Activated naive CD4-positive, alpha-beta T cell treated with anti-CD3 and anti-CD28 coated beads, Interleukin-2, amount 10 ng/mL, durations not matched to agents 7 days and 5 days (primary cell): Measurements from ENCODE around the gene ALG10.
A peak's percentile ranks its signal among the peaks of the same experiment; 100 is the strongest.
"Not testable (repeated sequence)": the region's sequence is repeated elsewhere in the genome, so short reads cannot be mapped to it uniquely, and the experiment has no call there.

ENCODE experiments used
- CTCF ChIA-PET: fragments of 350-600 bp; sonication (Branson Sonifier 250); formaldehyde crosslinking; loops from one replicate; lab custom pipeline; 2021; ENCODE audit warnings: antibody characterized with exemption; lab: Charles Lee
- DNase-seq: peaks from one replicate; pipeline ENCODE4 v3.0.0-alpha.2; 2020
- H3K27ac Mint-ChIP-seq: one replicate; pipeline ENCODE4 v1.8.0; 2021; ENCODE audit warnings: mild to moderate bottlenecking, moderate library complexity, mixed read lengths
- H3K27me3 Mint-ChIP-seq: one replicate; pipeline ENCODE4 v1.8.0; 2021; ENCODE audit warnings: mild to moderate bottlenecking, mixed read lengths
- H3K36me3 Mint-ChIP-seq: one replicate; pipeline ENCODE4 v1.8.0; 2021; ENCODE audit warnings: mixed read lengths
- H3K4me1 Mint-ChIP-seq: one replicate; pipeline ENCODE4 v1.8.0; 2021; ENCODE audit warnings: mixed read lengths
- H3K4me3 Mint-ChIP-seq: one replicate; pipeline ENCODE4 v1.8.0; 2021; ENCODE audit warnings: mild to moderate bottlenecking, moderate library complexity, mixed read lengths
- H3K9me3 Mint-ChIP-seq: one replicate; pipeline ENCODE4 v1.8.0; 2021; ENCODE audit warnings: mixed read lengths

Gene ALG10

DNA sequence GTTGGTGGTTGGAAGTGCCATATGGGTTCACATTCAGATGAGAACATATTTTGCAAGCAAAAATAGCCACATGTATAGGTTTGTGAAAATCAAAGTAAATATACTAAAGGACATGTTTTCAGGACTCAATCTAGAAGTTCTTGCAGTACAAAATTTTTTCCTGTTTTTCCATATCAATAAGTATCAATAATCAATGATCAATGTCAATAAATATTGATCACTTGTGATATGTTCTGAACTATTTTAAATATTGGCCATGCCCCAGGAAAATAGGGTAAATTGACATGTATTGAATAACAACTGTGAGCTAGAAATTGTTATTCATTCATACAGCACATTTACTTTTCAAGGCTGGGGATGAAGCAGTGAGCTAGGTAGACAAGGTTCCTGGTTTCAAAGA is 24.3 kb downstream of the ALG10 start:
- CTCF ChIA-PET, result no interaction called here
- Mint-ChIP-seq H3K4me1 (no peaks in the 10 kb centered on the region), H3K27me3 (no peaks in the 10 kb centered on the region), H3K4me3 (no peak overlapping the region), H3K36me3 (no peaks in the 10 kb centered on the region), H3K9me3 (peaks cover 4% of the 10 kb centered on the region), H3K27ac (no peak overlapping the region)
- DNase-seq, result no peak

DNA sequence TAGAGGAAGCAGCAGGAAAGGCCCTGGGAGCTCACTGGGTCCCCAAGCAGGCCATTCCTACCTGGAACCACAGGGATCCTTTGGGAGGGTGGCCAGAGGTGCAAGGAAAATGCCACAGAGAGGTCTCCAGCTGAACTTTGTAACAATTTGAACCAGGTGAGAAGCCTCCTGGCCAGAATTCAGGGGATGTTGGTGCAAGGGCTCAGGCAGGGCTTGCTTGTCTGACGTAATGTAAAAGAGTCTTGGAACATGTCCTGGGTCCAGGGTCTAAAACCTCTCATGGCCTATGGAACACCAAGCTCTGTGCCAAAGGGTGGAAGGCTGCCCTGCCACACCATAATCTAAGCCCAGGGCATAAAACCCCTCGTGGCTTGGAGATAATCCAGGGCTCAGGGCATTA is 25.6 kb downstream of the ALG10 start:
- H3K4me1 Mint-ChIP-seq, DNase-seq, H3K27me3 Mint-ChIP-seq, H3K9me3 Mint-ChIP-seq, H3K4me3 Mint-ChIP-seq, H3K36me3 Mint-ChIP-seq, H3K27ac Mint-ChIP-seq, CTCF ChIA-PET: not testable (repeated sequence)

DNA sequence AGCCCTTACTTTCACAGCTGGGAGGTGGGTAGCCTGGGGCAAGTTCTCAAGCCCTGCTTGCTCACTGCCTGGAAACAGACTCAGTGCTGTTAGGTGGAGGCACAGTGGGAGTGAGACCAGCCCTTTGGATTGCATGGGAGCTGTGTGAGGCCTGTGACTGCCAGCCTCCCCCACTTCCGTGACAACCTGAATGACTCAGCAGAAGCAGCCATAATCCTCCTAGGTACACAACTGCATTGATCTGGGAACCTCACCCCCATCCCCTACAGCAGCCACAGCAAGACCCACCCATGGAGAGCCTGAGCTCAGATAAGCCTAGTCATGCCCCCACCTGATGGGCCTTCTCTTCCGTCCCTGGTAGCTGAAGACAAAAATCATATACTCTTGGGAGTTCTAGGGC is 26.4 kb downstream of the ALG10 start:
- H3K9me3 Mint-ChIP-seq, result peaks cover 6% of the 10 kb centered on the region
- DNase-seq, result no peak
- CTCF ChIA-PET, result no interaction called here
- no peaks in the 10 kb centered on the region for H3K27me3 Mint-ChIP-seq
- H3K4me3 Mint-ChIP-seq, result no peak overlapping the region
- H3K27ac Mint-ChIP-seq, result no peak overlapping the region
- H3K4me1 Mint-ChIP-seq, result no peaks in the 10 kb centered on the region
- no peaks in the 10 kb centered on the region for H3K36me3 Mint-ChIP-seq

DNA sequence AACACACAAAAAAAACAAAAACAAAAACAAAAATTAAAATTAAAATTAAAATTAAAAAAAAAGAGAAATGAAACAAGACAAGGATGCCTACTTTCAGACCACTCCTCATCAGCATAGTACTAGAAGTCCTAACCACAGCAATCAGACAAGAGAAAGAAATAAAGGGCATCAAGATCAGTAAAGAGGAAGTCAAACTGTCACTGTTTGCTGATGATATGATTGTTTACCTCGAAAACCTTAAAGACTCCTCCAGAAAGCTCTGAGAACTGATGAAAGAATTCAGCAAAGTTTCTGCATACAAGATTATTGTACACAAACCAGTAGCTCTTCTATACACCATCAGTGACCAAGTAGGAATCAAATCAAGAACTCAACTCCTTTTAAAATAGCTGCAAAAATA is 29.2 kb downstream of the ALG10 start:
- H3K4me3 Mint-ChIP-seq, result no peak overlapping the region
- CTCF ChIA-PET, result no interaction called here
- H3K36me3 Mint-ChIP-seq, result no peaks in the 10 kb centered on the region

DNA sequence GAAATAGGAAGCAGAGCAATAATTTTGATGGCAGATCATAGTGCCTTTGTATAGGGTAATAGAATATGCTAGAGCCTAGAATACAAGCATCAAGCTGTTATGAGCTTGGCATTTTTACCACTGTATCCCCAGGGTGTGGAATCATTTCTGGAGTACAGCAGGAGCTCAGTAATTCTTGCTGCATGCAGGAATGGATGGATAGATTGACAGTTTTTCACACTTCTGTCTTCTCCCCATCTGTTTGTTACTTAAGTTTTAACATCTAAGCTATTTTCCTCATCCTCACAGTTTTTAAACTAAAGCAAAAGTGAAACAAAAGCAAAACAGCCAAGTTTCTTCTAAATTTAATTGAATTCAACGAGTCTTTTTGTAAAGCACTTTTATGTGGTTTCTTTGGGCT is 32.6 kb downstream of the ALG10 start:
- no peaks in the 10 kb centered on the region for H3K36me3 Mint-ChIP-seq
- peaks cover 6% of the 10 kb centered on the region for H3K4me1 Mint-ChIP-seq
- CTCF ChIA-PET, result no interaction called here
- H3K27ac Mint-ChIP-seq, result no peak overlapping the region
- no peaks in the 10 kb centered on the region for H3K27me3 Mint-ChIP-seq
- H3K4me3 Mint-ChIP-seq, result peak overlapping the region; percentile 7
- peaks cover 2% of the 10 kb centered on the region for H3K9me3 Mint-ChIP-seq
- DNase-seq, result no peak

More for the DNA sequence above, 29.2 kb downstream of the ALG10 start:
- Mint-ChIP-seq H3K4me1 (peaks cover 6% of the 10 kb centered on the region), H3K27ac (no peak overlapping the region), H3K9me3 (peaks cover 6% of the 10 kb centered on the region), H3K27me3 (no peaks in the 10 kb centered on the region)
- no peak for DNase-seq
